H9 (cell line): Measurements from ENCODE around the gene TUBA3E. TPM values are rescaled to one million over a fixed set of nuclear protein-coding genes. Genes with fewer than 3 reads are reported as not detected.
A peak's percentile ranks its signal among the peaks of the same experiment; 100 is the strongest.

Experiments used
- DNase-seq: peaks from one replicate; pipeline ENCODE4 v3.0.0-alpha.2; 2017
- H2AFZ ChIP-seq: one replicate; pipeline ENCODE4 v1.6.1; 2013; ENCODE audit warnings: mild to moderate bottlenecking, low read length, control low read depth, moderate library complexity
- H2AK5ac ChIP-seq: 2 replicates; pipeline ENCODE4 v1.6.1; 2013; ENCODE audit warnings: low read length, control low read depth, mixed read lengths; ENCODE audit not compliant: insufficient read length
- H2BK120ac ChIP-seq: one replicate; pipeline ENCODE4 v1.6.1; 2013; ENCODE audit warnings: low read depth, mild to moderate bottlenecking, low read length, control low read depth, inconsistent platforms; ENCODE audit not compliant: poor library complexity, severe bottlenecking
- H2BK12ac ChIP-seq: 2 replicates; pipeline ENCODE4 v1.6.1; 2013; ENCODE audit warnings: low read length, control low read depth, mixed read lengths, low read depth; ENCODE audit not compliant: insufficient read length
- H2BK15ac ChIP-seq: 2 replicates; pipeline ENCODE4 v1.6.1; 2013; ENCODE audit warnings: low read depth, low read length, control low read depth
- H2BK20ac ChIP-seq: one replicate; pipeline ENCODE4 v1.6.1; 2013; ENCODE audit warnings: low read depth, mild to moderate bottlenecking, low read length, control low read depth, inconsistent platforms; ENCODE audit not compliant: poor library complexity, severe bottlenecking
- H2BK5ac ChIP-seq: 2 replicates; pipeline ENCODE4 v1.6.1; 2013; ENCODE audit warnings: low read length, control low read depth, mixed read lengths; ENCODE audit not compliant: insufficient read length
- H3K14ac ChIP-seq: 2 replicates; pipeline ENCODE4 v1.6.1; 2013; ENCODE audit warnings: low read length, control low read depth; ENCODE audit not compliant: insufficient read depth
- H3K18ac ChIP-seq: 2 replicates; pipeline ENCODE4 v1.6.1; 2013; ENCODE audit warnings: low read depth, mild to moderate bottlenecking, mixed read lengths, low read length, control low read depth; ENCODE audit not compliant: insufficient read length
- H3K23ac ChIP-seq: 2 replicates; pipeline ENCODE4 v1.6.1; 2013; ENCODE audit warnings: low read length, control low read depth, mixed read lengths, low read depth; ENCODE audit not compliant: insufficient read length
- H3K23me2 ChIP-seq: 2 replicates; pipeline ENCODE4 v1.6.1; 2013; ENCODE audit warnings: low read depth, mild to moderate bottlenecking, mixed read lengths, low read length, control low read depth; ENCODE audit not compliant: insufficient read length, poor library complexity, severe bottlenecking
- H3K27ac ChIP-seq: 2 replicates; pipeline ENCODE4 v1.5.1; 2013; ENCODE audit warnings: low read length, control low read depth, mixed read lengths, low read depth; ENCODE audit not compliant: insufficient read length
- H3K27me3 ChIP-seq: 2 replicates; pipeline ENCODE4 v1.6.1; 2013; ENCODE audit warnings: low read length, control low read depth, inconsistent platforms; ENCODE audit not compliant: insufficient read depth
- H3K4ac ChIP-seq: 2 replicates; pipeline ENCODE4 v1.6.1; 2013; ENCODE audit warnings: low read depth, mild to moderate bottlenecking, control low read depth, inconsistent platforms, low read length, moderate library complexity
- H3K4me1 ChIP-seq: 2 replicates; pipeline ENCODE4 v1.6.1; 2013; ENCODE audit warnings: low read length, control low read depth, inconsistent platforms; ENCODE audit not compliant: insufficient read depth
- H3K4me2 ChIP-seq: 2 replicates; pipeline ENCODE4 v1.6.1; 2013; ENCODE audit warnings: low read length, control low read depth, mixed read lengths; ENCODE audit not compliant: insufficient read length, insufficient read depth
- H3K56ac ChIP-seq: 2 replicates; pipeline ENCODE4 v1.6.1; 2013; ENCODE audit warnings: low read depth, mild to moderate bottlenecking, mixed read lengths, low read length, control low read depth; ENCODE audit not compliant: insufficient read length
- H3K79me1 ChIP-seq: 2 replicates; pipeline ENCODE4 v1.6.1; 2013; ENCODE audit warnings: low read depth, mild to moderate bottlenecking, moderate library complexity, low read length, control low read depth, inconsistent platforms; ENCODE audit not compliant: insufficient read depth, poor library complexity, severe bottlenecking
- H3K79me2 ChIP-seq: 2 replicates; pipeline ENCODE4 v1.6.1; 2013; ENCODE audit warnings: low read length, control low read depth, inconsistent platforms; ENCODE audit not compliant: insufficient read depth
- H3K9ac ChIP-seq: 2 replicates; pipeline ENCODE4 v1.6.1; 2013; ENCODE audit warnings: low read length, control low read depth, mixed read lengths; ENCODE audit not compliant: insufficient read length; ENCODE audit errors: extremely low read depth
- H3K9me3 ChIP-seq: one replicate; pipeline ENCODE4 v1.6.1; 2013; ENCODE audit warnings: low read depth, low read length, inconsistent platforms; ENCODE audit not compliant: control insufficient read depth
- H3T11ph ChIP-seq: one replicate; pipeline ENCODE4 v1.6.1; 2013; ENCODE audit warnings: mild to moderate bottlenecking, low read length, control low read depth, inconsistent platforms
- H4K20me1 ChIP-seq: one replicate; pipeline ENCODE4 v1.6.1; 2013; ENCODE audit not compliant: control insufficient read depth, insufficient read length, insufficient read depth
- H4K5ac ChIP-seq: 2 replicates; pipeline ENCODE4 v1.6.1; 2013; ENCODE audit warnings: low read depth, mild to moderate bottlenecking, mixed read lengths, low read length, control low read depth; ENCODE audit not compliant: insufficient read length
- H4K8ac ChIP-seq: replicated peaks from 2 replicates; pipeline ENCODE4 v1.6.1; 2013; ENCODE audit warnings: low read length, control low read depth, mixed read lengths, low read depth; ENCODE audit not compliant: insufficient read length
- H4K91ac ChIP-seq: 2 replicates; pipeline ENCODE4 v1.6.1; 2013; ENCODE audit warnings: low read depth, mild to moderate bottlenecking, moderate library complexity, mixed read lengths, low read length, control low read depth; ENCODE audit not compliant: insufficient read length
- H3K27ac Mint-ChIP-seq, 3 experiments: 2 replicates in 2 of 3; 3 replicates in 1 of 3; pipeline ENCODE4 v1.8.0; 2020 to 2021; ENCODE audit warnings: mixed read lengths in 3 of 3, mild to moderate bottlenecking in 1 of 3, moderate library complexity in 1 of 3
- H3K27me3 Mint-ChIP-seq: 2 replicates; pipeline ENCODE4 v1.8.0; 2021; ENCODE audit warnings: low read depth, mild to moderate bottlenecking, moderate library complexity, mixed read lengths
- H3K36me3 Mint-ChIP-seq, 3 experiments: 2 replicates in 2 of 3; 3 replicates in 1 of 3; pipeline ENCODE4 v1.8.0; 2020 to 2021; ENCODE audit warnings: low read depth in 3 of 3, mixed read lengths in 3 of 3; ENCODE audit not compliant: insufficient read depth in 1 of 3
- H3K4me1 Mint-ChIP-seq, 2 experiments: 2 replicates each; pipeline ENCODE4 v1.8.0; 2020; ENCODE audit warnings: mixed read lengths in 2 of 2
- H3K4me3 Mint-ChIP-seq, 2 experiments: 2 replicates in 1 of 2; 3 replicates in 1 of 2; pipeline ENCODE4 v1.8.0; 2020 to 2021; ENCODE audit warnings: mild to moderate bottlenecking in 2 of 2, mixed read lengths in 2 of 2, moderate library complexity in 1 of 2
- H3K9me3 Mint-ChIP-seq, 2 experiments: 2 replicates in 1 of 2; 3 replicates in 1 of 2; pipeline ENCODE4 v1.8.0; 2020; ENCODE audit warnings: mild to moderate bottlenecking in 2 of 2, mixed read lengths in 2 of 2, moderate library complexity in 1 of 2
- WGBS: extraction: QIAGEN DNeasy Blood & Tissue Kit; methylation state at CpG from one replicate; pipeline ENCODE4 v1.1.7; 2013; ENCODE audit warnings: missing lambda C conversion rate, low lambda C conversion rate, mixed read lengths; ENCODE audit not compliant: insufficient read length; ENCODE audit errors: extremely low coverage; 5-methylcytosine and 5-hydroxymethylcytosine counted together
- total RNA-seq: library from RNA; stranded (reverse); gene quantifications from 2 replicates; pipeline ENCODE4 v1.2.1, GENCODE V29; 2021
- TF ChIP-seq, protein P1 (sequence below): fragments of 200-600 bp; sonication (generic); conservative IDR thresholded peaks from 3 replicates; pipeline ENCODE4 v1.8.0; 2021; ENCODE audit warnings: antibody characterized with exemption, mild to moderate bottlenecking

The TUBA3E gene
- total RNA-seq, 1 experiment from 2014 or later, result 0.26 TPM

- Histone ChIP-seq H2BK20ac (no peak overlapping the region), H3K56ac (no peak overlapping the region), H3K9me3 (no peaks in the 10 kb centered on the region), H2BK120ac (no peak overlapping the region), H3K27me3 (no peaks in the 10 kb centered on the region), H4K20me1 (no peaks in the 10 kb centered on the region), H2BK12ac (no peak overlapping the region), H4K8ac (no peak overlapping the region), H2BK5ac (no peak overlapping the region), H4K91ac (no peak overlapping the region), H2AK5ac (no peak overlapping the region), H3K4ac (no peak overlapping the region), H3K79me2 (no peaks in the 10 kb centered on the region), H3K27ac (no peak overlapping the region), H4K5ac (no peak overlapping the region), H3K18ac (no peak overlapping the region), H2BK15ac (no peak overlapping the region), H3K4me2 (no peak overlapping the region), H3K14ac (no peak overlapping the region), H3T11ph (no peak overlapping the region), H3K23ac (no peak overlapping the region), H2AFZ (no peak overlapping the region), H3K4me1 (no peaks in the 10 kb centered on the region), H3K79me1 (no peaks in the 10 kb centered on the region), H3K23me2 (no peaks in the 10 kb centered on the region), H3K9ac (no peak overlapping the region)
- Mint-ChIP-seq H3K4me1 (peaks cover 0 to 6% of the 10 kb centered on the region in 2 experiments; a peak in 2 of 4 replicates), H3K27me3 (no peaks in the 10 kb centered on the region; the same call in 1 of the 2 replicates), H3K36me3 (peaks cover 8 to 53% (median 39%) of the 10 kb centered on the region in 3 experiments; a peak in 6 of 7 replicates), H3K4me3 (no peak overlapping the region), H3K27ac (peak overlapping the region in 1 of 3 experiments; percentile 40; a peak in 2 of 7 replicates), H3K9me3 (no peaks in the 10 kb centered on the region)
- no CpG with 5 or more reads among the region's 9 CpGs for WGBS
- no peak for DNase-seq
- TF ChIP-seq, protein P1, sequence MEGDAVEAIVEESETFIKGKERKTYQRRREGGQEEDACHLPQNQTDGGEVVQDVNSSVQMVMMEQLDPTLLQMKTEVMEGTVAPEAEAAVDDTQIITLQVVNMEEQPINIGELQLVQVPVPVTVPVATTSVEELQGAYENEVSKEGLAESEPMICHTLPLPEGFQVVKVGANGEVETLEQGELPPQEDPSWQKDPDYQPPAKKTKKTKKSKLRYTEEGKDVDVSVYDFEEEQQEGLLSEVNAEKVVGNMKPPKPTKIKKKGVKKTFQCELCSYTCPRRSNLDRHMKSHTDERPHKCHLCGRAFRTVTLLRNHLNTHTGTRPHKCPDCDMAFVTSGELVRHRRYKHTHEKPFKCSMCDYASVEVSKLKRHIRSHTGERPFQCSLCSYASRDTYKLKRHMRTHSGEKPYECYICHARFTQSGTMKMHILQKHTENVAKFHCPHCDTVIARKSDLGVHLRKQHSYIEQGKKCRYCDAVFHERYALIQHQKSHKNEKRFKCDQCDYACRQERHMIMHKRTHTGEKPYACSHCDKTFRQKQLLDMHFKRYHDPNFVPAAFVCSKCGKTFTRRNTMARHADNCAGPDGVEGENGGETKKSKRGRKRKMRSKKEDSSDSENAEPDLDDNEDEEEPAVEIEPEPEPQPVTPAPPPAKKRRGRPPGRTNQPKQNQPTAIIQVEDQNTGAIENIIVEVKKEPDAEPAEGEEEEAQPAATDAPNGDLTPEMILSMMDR, result no peak
Observed at GRCh38 chr2:130156624-130157004, 41.6 kb downstream of the TUBA3E start.
